D721Med (cell line): ENCODE measurements around the gene KCNMB3.

Source experiments
- DNase-seq: peaks from one replicate; pipeline ENCODE4 v3.0.0; 2011; ENCODE audit warnings: low spot score; ENCODE audit not compliant: insufficient read length
- FAIRE-seq: peaks from 2 replicates; lab custom pipeline; 2011; peaks lifted over from hg19 to GRCh38; lab: Jason Lieb, UNC
- CTCF ChIP-seq: IDR thresholded peaks from 2 replicates; pipeline ENCODE4 v1.5.1; 2012; ENCODE audit warnings: mild to moderate bottlenecking, control low read depth; ENCODE audit not compliant: insufficient read depth; ENCODE audit errors: missing control alignments

Gene KCNMB3

GRCh38 chr3:179250803-179251476, at the start of gene KCNMB3:
KCNMB3 (minus strand) TSS chr3:179251114; CDS start chr3:179250990, 124 bp downstream.
- FAIRE-seq (no peak), DNase-seq (no peak)
- no peak for TF ChIP-seq CTCF

GRCh38 chr3:179299999-179300613, 49.2 kb upstream of the KCNMB3 start:
- TF ChIP-seq CTCF: no peak
- DNase-seq (no peak), FAIRE-seq (no peak)

GRCh38 chr3:179299316-179299715, 48.4 kb upstream of the KCNMB3 start:
- FAIRE-seq (no peak), DNase-seq (no peak)
- no peak for TF ChIP-seq CTCF

- TF ChIP-seq CTCF: no peak
- FAIRE-seq (no peak), DNase-seq (no peak)
Measured at GRCh38 chr3:179297971-179298725, 47.2 kb upstream of the KCNMB3 start.

GRCh38 chr3:179292450-179292849, 41.5 kb upstream of the KCNMB3 start:
- no peak for DNase-seq
- TF ChIP-seq CTCF: no peak
- FAIRE-seq: no peak

GRCh38 chr3:179289295-179289694, 38.4 kb upstream of the KCNMB3 start:
- DNase-seq: no peak
- no peak for TF ChIP-seq CTCF
- FAIRE-seq: peak; percentile 21
